HG03457 (cell line): ENCODE measurements around the gene CASP6.
"Not testable (repeated sequence)": the region's sequence is repeated elsewhere in the genome, so short reads cannot be mapped to it uniquely, and the experiment has no call there.

ENCODE experiments used
- ATAC-seq: cut with Tn5 transposase; IDR thresholded peaks from one replicate; pipeline ENCODE4 v1.9.1; 2021; ENCODE audit warnings: moderate number of reproducible peaks; ENCODE audit not compliant: unreplicated experiment

Gene CASP6

DNA sequence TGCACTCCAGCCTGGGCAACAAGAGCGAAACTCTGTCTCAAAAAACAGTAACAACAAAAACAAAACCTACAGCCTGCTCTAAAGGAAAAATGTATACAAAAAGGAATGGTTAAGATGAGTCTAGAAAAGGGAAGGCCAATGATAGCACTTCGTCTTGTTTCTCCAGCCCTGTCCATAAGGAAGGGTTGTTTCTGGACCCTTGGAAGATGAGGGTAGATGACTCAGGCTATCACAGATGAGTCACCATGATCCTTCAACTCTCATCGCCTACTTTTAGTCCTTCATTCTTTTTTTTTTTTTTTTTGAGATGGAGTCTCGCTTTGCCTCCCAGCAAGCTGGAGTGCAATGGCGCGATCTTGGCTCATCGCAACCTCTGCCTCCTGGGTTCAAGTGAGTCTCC, 17.8 kb upstream of the CASP6 start:
- no peak for ATAC-seq

DNA sequence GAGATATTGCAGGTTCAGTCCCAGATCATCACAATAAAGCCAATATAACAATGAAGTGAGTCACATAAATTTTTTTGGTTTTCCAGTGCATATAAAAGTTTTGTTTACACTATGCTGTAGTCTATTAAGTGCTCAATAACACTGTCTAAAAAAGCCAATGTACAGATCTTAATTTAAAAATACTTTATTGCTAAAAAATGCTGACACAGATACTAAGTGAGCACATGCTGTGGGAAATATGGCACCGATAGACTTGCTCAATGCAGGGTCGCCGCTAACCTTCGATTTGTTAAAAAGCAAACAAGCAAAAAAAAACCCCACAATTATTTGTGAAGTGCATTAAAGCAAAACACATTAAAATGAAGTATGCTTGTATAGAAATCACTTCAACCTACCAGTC, 16.4 kb upstream of the CASP6 start:
- no peak for ATAC-seq

DNA sequence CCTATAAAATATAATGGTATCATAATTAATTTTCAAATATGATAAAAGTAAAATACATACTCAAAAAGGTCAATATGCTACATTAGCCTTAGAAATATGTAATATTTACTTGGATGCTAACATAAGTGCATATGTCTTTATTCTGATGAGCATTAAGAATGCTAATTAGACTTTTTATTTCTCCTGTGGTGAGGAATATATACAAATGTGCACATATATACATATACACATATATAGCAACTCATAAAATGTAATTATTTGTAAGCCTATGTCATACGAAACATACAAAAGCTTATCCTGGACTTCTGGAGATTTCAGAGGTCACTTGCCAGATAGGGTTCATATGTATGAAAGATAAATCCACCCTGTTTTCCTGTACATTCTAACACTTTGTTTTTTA, 15.5 kb upstream of the CASP6 start:
- ATAC-seq, result no peak

DNA sequence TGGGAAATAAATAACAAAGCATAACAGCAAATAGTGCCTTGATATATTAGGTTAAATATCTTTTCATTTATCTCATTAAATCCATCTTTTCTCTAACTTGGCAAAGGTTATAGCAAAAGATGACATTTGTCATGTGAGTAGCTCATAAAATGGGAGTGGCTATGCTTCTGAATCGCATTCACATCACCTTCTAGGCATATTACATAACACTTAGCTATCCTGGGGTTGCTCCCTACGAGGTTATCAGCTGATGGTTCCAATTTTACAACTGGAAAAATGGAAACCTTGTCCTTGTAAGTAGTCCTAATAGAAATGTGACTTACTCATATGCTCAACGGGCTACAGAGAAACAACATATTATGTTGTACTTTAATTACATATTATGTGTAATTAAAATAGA, 10.3 kb upstream of the CASP6 start:
- ATAC-seq, result no peak

DNA sequence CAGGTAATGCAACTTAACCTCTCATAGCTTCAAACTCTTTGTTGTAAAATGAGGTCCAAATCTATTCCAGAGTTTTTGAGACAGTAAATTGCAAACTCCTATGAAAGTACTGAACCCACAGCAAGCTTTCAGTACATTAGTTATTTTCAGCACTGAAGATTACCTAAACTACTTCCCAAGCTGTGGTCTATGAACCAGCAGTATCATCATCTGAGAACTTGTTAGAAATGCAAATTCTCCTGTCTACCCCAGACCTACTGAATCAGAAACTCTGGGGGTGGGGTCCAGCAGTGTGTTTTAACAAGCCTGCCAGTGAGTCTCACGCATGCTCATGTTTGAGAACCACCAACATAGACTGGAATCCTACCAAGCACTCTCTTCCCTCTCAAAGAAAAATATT, 5.7 kb upstream of the CASP6 start:
- ATAC-seq, result no peak

DNA sequence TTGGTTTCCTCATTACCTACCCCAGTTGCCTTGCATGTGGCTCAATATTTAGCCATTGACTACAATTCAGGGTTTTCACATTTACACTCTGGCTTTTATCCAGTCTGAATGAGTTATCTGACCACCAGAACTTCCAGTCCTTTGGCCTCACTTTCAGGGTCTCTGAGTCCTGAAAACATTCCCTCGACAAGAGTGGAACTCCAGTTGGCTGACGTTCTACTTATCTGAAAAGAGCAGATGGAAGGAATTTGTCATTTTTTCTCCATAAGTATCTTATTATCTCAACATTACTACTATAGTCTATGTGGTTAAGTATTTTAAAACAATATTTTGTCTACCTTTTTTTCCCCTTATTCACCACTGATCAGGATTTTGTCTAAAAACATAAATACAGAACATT, 5.2 kb upstream of the CASP6 start:
- no peak for ATAC-seq

DNA sequence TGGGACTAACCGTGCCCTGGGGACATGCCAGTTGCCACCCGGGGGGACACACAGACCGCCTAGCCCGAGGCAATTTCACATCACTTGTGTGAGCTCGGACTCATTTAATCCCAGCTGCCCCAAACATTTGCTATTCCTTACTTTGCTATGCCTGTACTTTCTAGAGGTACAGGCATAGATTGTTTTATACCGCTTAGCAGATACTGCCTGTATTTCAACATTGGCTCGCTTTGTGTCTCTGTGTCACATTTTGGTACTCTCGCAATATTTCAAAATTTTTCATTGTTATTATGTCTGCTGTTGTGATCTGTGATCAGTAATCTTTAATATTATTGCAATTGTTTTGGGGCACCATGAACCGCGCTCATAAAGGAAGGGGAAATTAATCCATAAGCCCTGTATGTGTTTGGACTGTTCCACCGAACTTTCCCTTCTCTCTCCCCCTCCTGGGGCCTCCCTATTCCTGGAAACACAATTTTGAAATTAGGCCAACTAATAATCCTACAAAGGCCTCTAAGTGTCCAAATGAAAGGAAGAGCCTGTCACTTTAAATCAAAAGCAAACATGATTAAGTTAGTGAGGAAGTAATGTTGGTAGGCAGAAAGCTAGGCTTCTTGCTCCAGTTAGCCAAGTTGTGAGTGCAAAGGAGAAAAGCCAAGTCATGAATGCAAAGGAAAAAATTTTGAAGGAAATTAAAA, 568 bp upstream of the CASP6 start:
- ATAC-seq, result no peak

DNA sequence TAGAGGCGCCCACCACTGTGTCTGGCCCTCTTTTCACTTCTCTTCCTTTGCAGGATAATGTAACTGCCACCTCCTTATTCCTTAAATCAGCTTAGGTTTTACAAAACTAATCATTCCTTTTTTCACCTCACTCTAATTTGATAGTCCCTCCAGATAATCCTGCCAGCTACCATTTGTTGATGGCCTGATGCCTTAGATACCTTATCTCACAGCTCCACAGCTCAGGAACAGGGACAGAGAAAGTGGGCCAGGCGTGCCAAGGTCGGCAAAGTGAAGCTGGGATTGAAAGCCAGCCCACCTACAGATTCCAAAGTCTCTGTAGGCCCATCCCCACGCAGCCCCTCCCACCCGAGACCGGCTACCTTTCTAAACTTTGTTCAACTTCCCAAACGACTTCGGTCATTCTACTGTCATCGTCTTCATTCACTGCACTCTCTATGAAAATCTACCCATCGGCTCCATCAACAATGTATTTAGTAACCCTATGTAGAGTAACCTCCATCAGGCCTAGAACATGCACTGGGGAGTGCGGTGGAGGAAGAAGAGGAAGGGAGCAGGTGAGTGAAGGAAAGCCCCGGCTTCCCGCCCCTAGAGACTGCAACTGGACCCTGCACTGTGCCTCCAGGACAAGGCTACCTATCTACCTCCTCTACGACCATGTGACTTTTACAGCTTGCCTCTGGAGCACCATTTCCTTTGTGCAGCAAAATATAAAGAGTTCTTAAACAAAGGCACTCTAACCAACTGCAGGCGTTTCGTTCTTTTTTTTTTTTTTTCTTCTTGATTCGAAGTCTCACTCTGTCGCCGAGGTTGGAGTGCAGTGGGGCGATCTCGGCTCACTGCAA, 1.5 kb downstream of the CASP6 start:
- no peak for ATAC-seq

DNA sequence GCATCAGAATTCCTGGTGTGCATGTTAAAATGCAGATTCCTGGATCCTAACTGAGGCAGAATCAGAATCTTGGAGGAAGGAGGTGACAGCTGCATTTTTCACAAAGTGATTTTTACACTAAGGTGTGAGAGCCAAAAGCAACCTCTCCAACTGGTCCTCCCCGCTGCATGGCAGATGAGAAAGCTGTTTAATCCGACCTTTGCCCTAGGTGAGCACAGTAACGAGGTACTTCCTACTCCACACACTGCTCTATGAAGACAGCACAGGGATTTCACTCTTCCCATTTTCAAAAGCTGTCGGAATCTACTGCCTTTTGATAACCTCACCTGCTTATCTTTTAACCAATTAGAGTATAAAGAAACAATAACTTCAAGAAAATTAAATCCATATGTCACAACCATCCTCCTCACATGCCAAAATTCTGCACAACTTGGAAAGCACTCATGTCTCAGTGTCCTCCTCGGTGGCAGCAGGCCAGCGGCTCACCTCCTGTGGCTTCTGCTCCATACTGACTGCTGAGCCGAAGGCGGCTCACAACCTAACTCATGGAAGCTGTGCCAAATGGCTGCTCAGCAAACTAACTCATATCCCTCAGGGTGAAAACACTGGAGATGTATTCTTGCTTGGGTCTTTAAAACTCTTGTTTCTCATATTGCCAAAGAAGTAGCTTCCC, 3.6 kb downstream of the CASP6 start:
- no peak for ATAC-seq

DNA sequence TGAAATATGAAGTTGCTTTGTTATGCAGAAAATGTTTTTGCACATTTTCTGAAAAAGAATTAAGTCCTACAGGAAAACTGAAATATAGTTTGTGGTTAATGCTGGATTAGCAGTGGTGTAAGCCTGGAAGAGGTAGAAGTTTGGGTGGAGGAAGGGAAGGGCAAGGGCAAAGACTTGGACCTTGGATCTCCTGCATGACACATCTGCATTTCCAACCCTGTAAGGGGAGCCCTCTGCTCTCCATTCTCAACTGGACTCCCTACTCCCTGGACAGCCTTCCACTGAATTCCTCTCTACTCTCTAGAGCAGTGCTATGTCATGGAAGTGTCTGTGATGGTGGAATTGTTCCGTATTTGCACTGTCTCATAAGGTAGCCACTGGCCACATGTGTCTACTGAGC, 4.6 kb downstream of the CASP6 start:
- no peak for ATAC-seq

DNA sequence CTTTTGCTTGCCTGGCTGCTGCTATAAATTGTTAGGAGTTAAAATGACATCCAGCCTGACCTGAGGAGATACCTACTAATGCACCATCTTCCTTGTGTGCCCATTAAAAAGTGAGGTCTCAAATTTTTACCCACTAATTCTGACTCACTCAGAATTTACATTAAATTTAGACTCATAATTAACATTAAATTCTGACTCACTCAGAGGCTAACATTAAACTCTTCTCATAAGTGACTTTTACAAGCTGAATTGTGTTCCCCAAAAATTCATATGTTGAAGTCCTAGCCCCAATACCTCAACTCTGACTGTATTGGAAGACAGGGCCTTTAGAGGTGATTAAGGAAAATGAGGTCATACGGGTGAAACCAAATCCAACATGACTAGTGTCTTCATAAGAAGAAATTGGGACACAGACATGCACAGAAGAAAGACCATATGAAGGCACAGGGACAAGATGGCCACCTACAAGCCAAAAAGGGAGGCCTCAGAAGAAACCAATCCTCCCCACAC, 11.8 kb downstream of the CASP6 start:
- ATAC-seq, result no peak

DNA sequence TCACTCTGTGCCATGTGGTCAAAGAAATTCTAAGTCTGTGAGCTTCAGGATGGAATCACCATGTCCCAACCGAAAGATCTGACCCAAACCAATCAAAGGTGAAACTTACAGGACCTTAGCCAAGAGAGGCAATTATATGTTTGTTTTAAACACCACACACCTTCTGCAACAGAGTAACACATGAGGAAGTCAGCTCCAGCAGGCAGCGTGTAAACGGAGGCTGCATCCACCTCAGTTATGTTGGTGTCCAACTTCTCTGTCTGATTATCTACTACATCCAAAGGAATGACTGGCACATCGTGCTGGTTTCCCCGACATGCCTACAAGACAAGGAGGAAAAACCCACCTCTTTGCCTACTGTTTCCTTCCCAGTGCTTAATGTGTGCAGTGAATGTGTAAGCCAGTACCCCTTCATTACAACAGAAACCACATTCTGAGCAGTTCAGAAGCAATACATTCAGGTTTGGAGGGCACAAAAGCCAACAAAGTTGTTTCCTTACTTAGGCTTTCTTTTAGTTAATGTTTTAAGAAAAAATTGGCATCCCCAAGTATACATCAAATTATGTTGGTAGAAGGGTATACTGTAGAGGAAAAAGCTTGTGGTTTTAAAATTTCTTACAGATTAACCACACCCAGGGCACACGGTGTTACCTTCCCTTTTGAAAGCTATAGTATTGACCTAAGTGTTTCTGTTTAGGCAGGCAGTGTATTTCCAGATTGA, 12.4 kb downstream of the CASP6 start:
- peak; percentile 94 for ATAC-seq

DNA sequence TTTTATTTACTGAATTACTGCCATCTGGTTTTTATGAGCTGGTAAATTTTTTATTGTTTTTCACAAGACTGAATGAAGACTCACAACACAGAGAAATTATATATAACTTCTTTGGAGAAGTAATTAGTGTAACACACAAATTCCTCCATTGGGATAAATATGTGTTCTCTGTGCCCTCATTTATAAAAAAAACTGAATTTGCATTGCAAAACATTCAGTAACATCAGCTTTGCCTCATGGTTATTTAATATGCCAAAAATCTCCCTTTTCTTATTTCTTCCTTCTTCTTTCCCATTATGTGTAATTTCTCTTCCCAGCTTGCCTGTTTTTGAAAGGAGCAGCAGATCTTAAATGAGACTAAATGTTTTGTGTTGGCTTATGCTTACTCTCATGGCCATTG, 18.5 kb downstream of the CASP6 start:
- no peak for ATAC-seq

DNA sequence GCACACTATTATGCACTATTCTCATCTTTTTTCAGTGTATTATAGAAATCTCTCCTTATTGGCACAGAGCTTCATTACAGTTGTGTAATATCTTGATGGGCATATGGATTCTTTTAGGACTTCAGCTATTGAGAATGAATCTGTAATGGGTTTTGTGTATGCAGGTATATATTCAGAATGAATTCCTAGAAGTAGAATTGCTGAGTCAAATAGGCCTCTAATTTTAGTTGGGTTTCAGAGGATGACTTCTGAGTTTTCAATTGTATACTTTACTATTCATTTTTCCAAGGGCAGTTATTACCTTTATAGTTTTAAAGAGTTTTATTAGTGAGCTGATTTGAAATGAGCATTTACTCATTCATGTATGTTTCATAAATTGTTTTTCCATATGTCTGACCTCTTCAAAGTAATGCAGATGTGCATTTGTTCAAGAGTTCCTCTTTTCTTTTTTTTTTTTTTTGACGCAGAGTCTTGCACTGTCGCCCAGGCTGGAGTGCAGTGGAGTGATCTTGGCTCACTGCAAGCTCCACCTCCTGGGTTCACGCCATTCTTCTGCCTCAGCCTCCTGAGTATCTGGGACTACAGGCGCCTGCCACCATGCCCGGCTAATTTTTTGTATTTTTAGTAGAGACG, 19.5 kb downstream of the CASP6 start:
- no peak for ATAC-seq

DNA sequence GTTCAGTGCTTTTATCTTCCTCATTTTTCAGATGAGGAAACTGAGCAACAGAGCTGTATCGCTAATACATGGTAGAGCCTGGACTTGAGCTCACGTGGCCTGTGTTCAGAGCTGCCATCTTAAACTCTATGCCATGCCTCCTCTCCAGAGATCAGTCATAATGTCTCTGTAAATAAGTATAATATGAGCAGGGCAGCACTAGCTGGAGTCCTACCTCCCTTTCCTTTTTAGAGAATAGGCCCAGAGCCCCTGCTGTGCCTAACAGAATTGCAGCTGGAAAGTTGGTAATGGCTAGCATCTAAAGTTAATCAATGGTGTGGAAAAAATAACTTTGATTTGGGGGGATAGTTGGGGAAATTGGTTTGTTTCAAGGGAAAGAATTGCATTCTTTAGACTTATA, 20.4 kb downstream of the CASP6 start:
- no peak for ATAC-seq

DNA sequence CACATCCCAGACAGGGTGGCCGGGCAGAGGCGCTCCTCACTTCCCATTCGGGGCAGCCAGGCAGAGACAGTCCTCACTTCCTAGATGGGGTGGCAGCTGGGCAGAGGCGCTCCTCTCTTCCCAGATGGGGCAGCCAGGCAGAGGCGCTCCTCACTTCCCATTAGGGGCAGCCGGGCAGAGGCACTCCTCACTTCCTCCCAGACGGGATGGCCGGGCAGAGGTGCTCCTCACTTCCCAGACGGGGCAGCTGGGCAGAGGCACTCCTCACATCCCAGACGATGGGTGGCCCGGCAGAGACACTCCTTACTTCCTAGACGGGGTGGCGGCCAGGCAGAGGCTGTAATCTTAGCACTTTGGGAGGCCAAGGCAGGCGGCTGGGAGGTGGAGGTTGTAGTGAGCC, 24.3 kb downstream of the CASP6 start:
- ATAC-seq, result not testable (repeated sequence)

DNA sequence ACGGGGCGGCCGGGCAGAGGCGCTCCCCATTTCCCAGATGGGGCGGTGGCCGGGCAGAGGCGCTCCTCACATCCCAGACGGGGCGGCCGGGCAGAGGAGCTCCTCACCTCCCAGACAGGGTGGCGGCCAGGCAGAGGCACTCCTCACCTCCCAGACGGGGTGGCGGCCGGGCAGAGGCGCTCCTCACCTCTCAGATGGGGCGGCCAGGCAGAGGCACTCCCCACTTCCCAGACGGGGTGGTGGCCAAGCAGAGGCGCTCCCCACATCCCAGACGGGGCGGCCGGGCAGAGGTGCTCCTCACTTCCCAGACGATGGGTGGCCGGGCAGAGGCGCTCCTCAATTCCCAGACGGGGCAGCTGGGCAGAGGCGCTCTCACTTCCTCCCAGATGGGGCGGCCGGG, 24.8 kb downstream of the CASP6 start:
- ATAC-seq, result not testable (repeated sequence)

DNA sequence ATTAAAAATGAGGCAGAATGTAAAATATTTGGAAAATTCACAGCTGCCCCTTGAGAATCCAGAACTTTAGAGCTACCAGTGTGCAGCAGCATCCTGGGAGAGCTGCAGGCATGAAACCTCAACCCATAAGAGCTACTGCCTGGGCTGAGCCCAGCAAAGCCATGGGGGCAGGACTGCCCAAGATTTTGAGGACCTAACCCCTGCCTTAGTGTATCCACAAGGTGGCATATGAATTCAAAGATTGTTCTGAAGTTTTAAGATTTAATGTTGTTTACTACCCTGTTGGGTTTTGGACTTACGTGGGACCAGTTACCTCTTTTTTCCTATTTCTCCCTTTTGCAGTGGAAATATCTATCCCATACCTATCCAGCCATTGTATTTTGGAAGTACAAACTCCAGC, 26.4 kb downstream of the CASP6 start:
- no peak for ATAC-seq

DNA sequence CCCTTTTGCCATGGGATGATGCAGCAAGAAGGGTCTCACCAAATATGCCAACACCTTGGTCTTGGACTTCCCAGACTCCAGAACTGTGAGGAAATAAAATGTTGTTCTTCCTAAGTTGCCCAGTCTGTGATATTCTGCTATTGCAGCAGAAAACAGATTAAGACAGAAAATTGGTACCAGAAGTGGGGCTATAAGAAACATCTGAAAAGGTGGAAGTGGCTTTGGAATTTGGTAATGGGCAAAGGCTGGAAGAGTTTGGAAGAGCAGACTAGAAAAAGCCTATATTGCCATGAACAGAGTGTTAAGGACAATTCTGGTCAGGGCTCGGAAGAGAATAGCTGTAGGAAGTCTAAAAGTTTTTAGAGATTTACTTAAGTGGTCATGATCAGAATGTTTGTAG, 27.4 kb downstream of the CASP6 start:
- no peak for ATAC-seq

DNA sequence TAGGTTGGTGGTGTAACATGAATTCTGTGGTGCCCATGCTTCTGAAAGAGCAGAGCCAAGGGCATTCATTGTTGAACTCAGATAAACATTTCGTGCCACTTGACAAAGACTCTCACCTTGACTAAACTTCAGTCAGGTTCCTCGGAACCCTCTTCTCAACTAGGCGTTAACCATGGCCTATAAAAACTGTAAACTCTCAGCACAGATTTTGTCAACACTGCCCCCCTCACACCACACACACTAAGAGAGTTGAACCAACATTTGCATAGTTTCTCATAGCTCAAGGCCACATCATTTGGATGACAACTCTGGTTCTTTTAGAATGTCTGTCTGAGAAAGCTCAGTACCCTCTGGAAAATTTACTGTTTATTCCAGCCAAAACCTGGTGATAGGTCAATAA, 28.1 kb downstream of the CASP6 start:
- ATAC-seq, result no peak

DNA sequence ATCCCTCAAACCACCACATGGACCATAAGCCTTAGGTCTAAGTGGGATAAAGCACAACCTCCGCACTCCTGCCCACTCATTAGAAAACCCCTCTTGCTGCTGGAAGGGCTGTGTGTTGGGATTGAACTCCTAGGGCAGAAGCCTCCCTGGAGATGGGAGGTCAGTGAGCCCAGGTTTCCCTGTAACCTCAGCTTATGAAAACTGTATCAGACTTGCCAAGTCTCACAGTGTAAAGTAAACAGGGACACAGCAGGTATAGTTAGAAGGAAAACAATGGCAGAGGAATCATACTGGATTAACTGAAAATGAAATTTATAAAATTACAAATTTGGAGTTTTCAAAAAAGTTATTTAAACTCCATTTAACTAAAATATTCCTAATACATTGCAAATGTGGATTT, 29.9 kb downstream of the CASP6 start:
- ATAC-seq, result no peak
